Spleen (tissue), 11 donors: Measurements from ENCODE around the gene DBH. TPM values are rescaled to one million over a fixed set of nuclear protein-coding genes. Genes with fewer than 3 reads are reported as not detected.
"Not testable (repeated sequence)": the region's sequence is repeated elsewhere in the genome, so short reads cannot be mapped to it uniquely, and the experiment has no call there.

Experiments
- DNase-seq: peaks from one replicate; pipeline ENCODE4 v3.0.0-alpha.2; 2020
- H3K27ac ChIP-seq, 8 donors: fragments of 200-600 bp; sonication (generic) in 7 of 8; 1 replicate in 4 of 8; 2 replicates in 4 of 8; pipeline versions ENCODE4 v1.5.0 to v1.8.0; 2016 to 2021; ENCODE audit warnings: inconsistent platforms in 4 of 8, mild to moderate bottlenecking in 4 of 8, moderate library complexity in 1 of 8
- H3K27me3 ChIP-seq, 7 donors: fragments of 200-600 bp; sonication (generic) in 6 of 7; replicated peaks in 1 of 7; 1 replicate in 4 of 7; 2 replicates in 3 of 7; pipeline versions ENCODE4 v1.5.0 to v1.8.0; 2016 to 2021; ENCODE audit warnings: inconsistent platforms in 3 of 7, mild to moderate bottlenecking in 1 of 7
- H3K36me3 ChIP-seq, 6 donors: fragments of 200-600 bp; sonication (generic) in 5 of 6; 1 replicate in 4 of 6; 2 replicates in 2 of 6; pipeline versions ENCODE4 v1.5.0 to v1.8.0; 2016 to 2021; ENCODE audit warnings: inconsistent platforms in 2 of 6
- H3K4me1 ChIP-seq, 6 donors: fragments of 200-600 bp; sonication (generic) in 5 of 6; 1 replicate in 3 of 6; 2 replicates in 3 of 6; pipeline versions ENCODE4 v1.5.0 to v1.8.0; 2016 to 2021; ENCODE audit warnings: inconsistent platforms in 3 of 6
- H3K4me3 ChIP-seq, 8 donors: fragments of 200-600 bp; sonication (generic) in 7 of 8; 1 replicate in 4 of 8; 2 replicates in 4 of 8; pipeline versions ENCODE4 v1.5.0 to v1.8.0; 2016 to 2021; ENCODE audit warnings: inconsistent platforms in 4 of 8, mild to moderate bottlenecking in 4 of 8, moderate library complexity in 2 of 8
- H3K9me3 ChIP-seq, 8 donors: fragments of 200-600 bp; sonication (generic) in 7 of 8; 1 replicate in 4 of 8; 2 replicates in 4 of 8; pipeline versions ENCODE4 v1.5.0 to v1.8.0; 2016 to 2021; ENCODE audit warnings: inconsistent platforms in 4 of 8
- POLR2A ChIP-seq, 3 donors: fragments of 450-650 bp; IDR thresholded peaks; one replicate each; pipeline ENCODE4 v1.5.1; 2017; ENCODE audit warnings: antibody characterized with exemption in 3 of 3, mild to moderate bottlenecking in 1 of 3
- POLR2AphosphoS5 ChIP-seq, 3 donors: sonication (generic); formaldehyde crosslinking; IDR thresholded peaks; one replicate each; pipeline ENCODE4 v1.5.1; 2017; ENCODE audit warnings: antibody characterized with exemption in 3 of 3
- WGBS, 5 donors: extraction: QIAGEN DNeasy Blood & Tissue Kit in 3 of 5; methylation state at CpG; one replicate each; pipeline versions ENCODE4 v1.1.5 to v1.1.7; 2013 to 2018; 5-methylcytosine and 5-hydroxymethylcytosine counted together
- intact Hi-C: fragments of 100-400 bp; cut with DNase I; formaldehyde crosslinking; loops from one replicate; pipeline ENCODE4 v1.15.0; 2023; ENCODE audit warnings: low total_unique reads
- polyA plus RNA-seq, 3 donors: library from polyadenylated mRNA; stranded (reverse); fragments of 200-250 nt; gene quantifications; one replicate each; pipeline ENCODE4 v1.2.1, GENCODE V29; 2013
- total RNA-seq, 7 donors: library from RNA; depleted of rRNA in 3 of 7; stranded (reverse); fragments of >200 nt in 3 of 7; fragmentation: NEBNext Ultra II Directional in 4 of 7; extraction: Animal tissue kit (Norgen Biotek cat#: 25700) in 4 of 7; gene quantifications; one replicate each; pipeline versions ENCODE4 v1.1.0 to v1.2.1, GENCODE V29; 2016 to 2021
- TF ChIP-seq, protein P1 (sequence below), 11 experiments: fragments of 200-600 bp in 7 of 11; fragments of 450-650 bp in 4 of 11; sonication (generic) in 4 of 11; IDR thresholded peaks in 8 of 11; conservative IDR thresholded peaks in 3 of 11; 1 replicate in 7 of 11; 2 replicates in 4 of 11; pipeline versions ENCODE4 v1.4.0 to v1.8.0; 2016 to 2021; ENCODE audit warnings: antibody characterized with exemption in 11 of 11, inconsistent platforms in 4 of 11, mild to moderate bottlenecking in 1 of 11
- donor health status: healthy with polysubstance abuse.
- donor health status: DM: no; HTN: no; CAD: no; lungs with moderate emphysema.
- donor health status: DM: no; HTN: no; CAD: no.
- donor health status: Bipolar disorder and iron deficiency.
- donor health status: healthy.
- donor health status: DM: no; HTN: no; CAD: no.
- donor health status: DM: yes; HTN: yes; CAD: no.

The DBH gene
- total and polyA plus RNA-seq, 10 donors: 0.03 to 1.2 (median 0.32) TPM; not detected in 2

GRCh38 chr9:133619791-133620190, 16.4 kb upstream of the DBH start:
- H3K4me3 ChIP-seq: no peak overlapping the region
- peaks cover 0 to 3% (median 0%) of the 10 kb centered on the region in 8 donors for H3K9me3 ChIP-seq
- no peak for DNase-seq
- no peak overlapping the region for H3K27ac ChIP-seq
- peak in 1 of 3 donors; percentile 50 for TF ChIP-seq POLR2AphosphoS5 (IDR thresholded peaks at IDR 0.05)
- no peak for TF ChIP-seq POLR2A (IDR thresholded peaks at IDR 0.05)
- TF ChIP-seq, protein P1, sequence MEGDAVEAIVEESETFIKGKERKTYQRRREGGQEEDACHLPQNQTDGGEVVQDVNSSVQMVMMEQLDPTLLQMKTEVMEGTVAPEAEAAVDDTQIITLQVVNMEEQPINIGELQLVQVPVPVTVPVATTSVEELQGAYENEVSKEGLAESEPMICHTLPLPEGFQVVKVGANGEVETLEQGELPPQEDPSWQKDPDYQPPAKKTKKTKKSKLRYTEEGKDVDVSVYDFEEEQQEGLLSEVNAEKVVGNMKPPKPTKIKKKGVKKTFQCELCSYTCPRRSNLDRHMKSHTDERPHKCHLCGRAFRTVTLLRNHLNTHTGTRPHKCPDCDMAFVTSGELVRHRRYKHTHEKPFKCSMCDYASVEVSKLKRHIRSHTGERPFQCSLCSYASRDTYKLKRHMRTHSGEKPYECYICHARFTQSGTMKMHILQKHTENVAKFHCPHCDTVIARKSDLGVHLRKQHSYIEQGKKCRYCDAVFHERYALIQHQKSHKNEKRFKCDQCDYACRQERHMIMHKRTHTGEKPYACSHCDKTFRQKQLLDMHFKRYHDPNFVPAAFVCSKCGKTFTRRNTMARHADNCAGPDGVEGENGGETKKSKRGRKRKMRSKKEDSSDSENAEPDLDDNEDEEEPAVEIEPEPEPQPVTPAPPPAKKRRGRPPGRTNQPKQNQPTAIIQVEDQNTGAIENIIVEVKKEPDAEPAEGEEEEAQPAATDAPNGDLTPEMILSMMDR (IDR thresholded peaks at IDR 0.05 in 8 of 11, conservative IDR thresholded peaks at IDR 0.05 in 3 of 11): no peak
- 7 to 18% (median 11%) methylated on average over 8 of the region's 8 CpGs for WGBS, 5 donors
- H3K36me3 ChIP-seq: no peaks in the 10 kb centered on the region
- peaks cover 8 to 23% (median 14%) of the 10 kb centered on the region in 6 donors for H3K4me1 ChIP-seq
- peaks cover 0 to 80% (median 6%) of the 10 kb centered on the region in 7 donors for H3K27me3 ChIP-seq
- intact Hi-C loops: no loop called here

GRCh38 chr9:133621725-133622267, 14.4 kb upstream of the DBH start:
- H3K4me1 ChIP-seq: peaks cover 8 to 23% (median 14%) of the 10 kb centered on the region in 6 donors
- H3K4me3 ChIP-seq: no peak overlapping the region
- no peak for TF ChIP-seq POLR2AphosphoS5 (IDR thresholded peaks at IDR 0.05)
- TF ChIP-seq POLR2A (IDR thresholded peaks at IDR 0.05): no peak
- peaks cover 0 to 23% (median 20%) of the 10 kb centered on the region in 8 donors for H3K9me3 ChIP-seq
- intact Hi-C loops: no loop called here
- DNase-seq: no peak
- H3K36me3 ChIP-seq: no peaks in the 10 kb centered on the region
- WGBS, 5 donors: 74 to 81% (median 75%) methylated on average over 11 of the region's 11 CpGs
- no peak overlapping the region for H3K27ac ChIP-seq
- H3K27me3 ChIP-seq: peaks cover 0 to 62% (median 0%) of the 10 kb centered on the region in 7 donors

GRCh38 chr9:133622555-133622954, 13.6 kb upstream of the DBH start:
- 47 to 78% (median 67%) methylated on average over 4 to 5 of the region's 5 CpGs for WGBS, 5 donors
- intact Hi-C loops: no loop called here

DNA sequence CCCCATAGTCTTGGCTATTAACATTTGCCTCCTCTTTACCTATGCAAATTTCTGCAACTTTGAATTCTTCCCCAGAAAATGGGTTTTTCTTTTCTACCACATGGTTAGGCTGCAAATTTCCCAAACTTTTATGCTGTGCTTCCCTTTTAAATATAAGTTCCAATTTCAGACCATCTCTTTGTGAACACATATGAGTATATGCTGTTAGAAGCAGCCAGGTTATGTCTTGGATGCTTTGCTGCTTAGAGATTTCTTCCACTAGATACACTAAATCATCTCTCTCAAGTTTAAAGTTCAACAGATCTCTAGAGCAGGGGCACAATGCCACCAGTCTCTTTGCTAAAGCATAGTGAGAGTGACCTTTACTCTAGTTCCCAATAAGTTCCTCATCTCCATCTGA, 10.2 kb upstream of the DBH start:
- H3K27me3 ChIP-seq: peaks cover 0 to 52% (median 0%) of the 10 kb centered on the region in 7 donors
- H3K36me3 ChIP-seq, H3K4me3 ChIP-seq, H3K27ac ChIP-seq, DNase-seq, intact Hi-C loops, H3K4me1 ChIP-seq: not testable (repeated sequence)
- peaks cover 0 to 30% (median 25%) of the 10 kb centered on the region in 8 donors for H3K9me3 ChIP-seq

More at GRCh38 chr9:133622555-133622954, 13.6 kb upstream of the DBH start:
- H3K9me3 ChIP-seq: peaks cover 0 to 30% (median 25%) of the 10 kb centered on the region in 8 donors
- no peak overlapping the region for H3K4me3 ChIP-seq
- no peaks in the 10 kb centered on the region for H3K36me3 ChIP-seq
- peaks cover 8 to 23% (median 14%) of the 10 kb centered on the region in 6 donors for H3K4me1 ChIP-seq
- TF ChIP-seq POLR2AphosphoS5 (IDR thresholded peaks at IDR 0.05) (no peak), POLR2A (IDR thresholded peaks at IDR 0.05) (no peak)
- TF ChIP-seq, protein P1 (IDR thresholded peaks at IDR 0.05 in 8 of 11, conservative IDR thresholded peaks at IDR 0.05 in 3 of 11): no peak
- peaks cover 0 to 55% (median 0%) of the 10 kb centered on the region in 7 donors for H3K27me3 ChIP-seq
- no peak for DNase-seq
- no peak overlapping the region for H3K27ac ChIP-seq

GRCh38 chr9:133627341-133627740, 8.8 kb upstream of the DBH start:
- Histone ChIP-seq H3K4me3 (no peak overlapping the region), H3K9me3 (peaks cover 0 to 30% (median 25%) of the 10 kb centered on the region in 8 donors), H3K4me1 (no peaks in the 10 kb centered on the region), H3K27ac (no peak overlapping the region), H3K27me3 (peaks cover 0 to 55% (median 0%) of the 10 kb centered on the region in 7 donors), H3K36me3 (no peaks in the 10 kb centered on the region)
- 76 to 87% (median 82%) methylated on average over 3 of the region's 3 CpGs for WGBS, 5 donors
- intact Hi-C loops: no loop called here
- TF ChIP-seq POLR2A (IDR thresholded peaks at IDR 0.05): no peak
- TF ChIP-seq, protein P1 (IDR thresholded peaks at IDR 0.05 in 8 of 11, conservative IDR thresholded peaks at IDR 0.05 in 3 of 11): no peak
- no peak for TF ChIP-seq POLR2AphosphoS5 (IDR thresholded peaks at IDR 0.05)
- DNase-seq: no peak
